Measurements from ENCODE around the gene DNAJC12.

The DNAJC12 gene

GRCh38 chr10:67808704-67809103, 29.3 kb downstream of the DNAJC12 start:
- Histone ChIP-seq H3K36me3 (ENCODE audit: insufficient read depth, low read length) (peaks cover 12% of the 10 kb centered on the region; the same call in 1 of the 2 replicates), H2AFZ (ENCODE audit: low read length) (no peak overlapping the region), H3K9me3 (ENCODE audit: low read length) (no peaks in the 10 kb centered on the region), H3K4me1 (ENCODE audit: insufficient read depth, low read length, severe bottlenecking) (no peaks in the 10 kb centered on the region), H3K4me2 (ENCODE audit: low read length) (no peak overlapping the region), H4K20me1 (ENCODE audit: insufficient read depth, low read length) (no peaks in the 10 kb centered on the region), H3F3A (ENCODE audit: insufficient read depth, low read length) (no peaks in the 10 kb centered on the region), H3K27me3 (ENCODE audit: insufficient read depth, low read length) (no peaks in the 10 kb centered on the region), H3K9ac (ENCODE audit: low read length) (no peak overlapping the region), H3K79me2 (ENCODE audit: insufficient read depth, low read length) (no peaks in the 10 kb centered on the region), H3K9me2 (ENCODE audit: low read depth, low read length) (no peaks in the 10 kb centered on the region), H3K27ac (ENCODE audit: low read depth, low read length, poor library complexity, severe bottlenecking) (no peak overlapping the region), H3K4me3 (ENCODE audit: low read depth, low read length, poor library complexity, severe bottlenecking) (no peak overlapping the region)
- TF ChIP-seq EZH2 (IDR thresholded peaks at IDR 0.05; ENCODE audit: borderline replicate concordance, low read length) (no peak), CTCF (IDR thresholded peaks at IDR 0.05; ENCODE audit: low read length) (no peak)

- no peaks in the 10 kb centered on the region for H3K79me2 ChIP-seq (ENCODE audit: insufficient read depth, low read length)
- H3K4me2 ChIP-seq (ENCODE audit: low read length), result no peak overlapping the region
- peaks cover 12% of the 10 kb centered on the region; the same call in 1 of the 2 replicates for H3K36me3 ChIP-seq (ENCODE audit: insufficient read depth, low read length)
- H4K20me1 ChIP-seq (ENCODE audit: insufficient read depth, low read length), result no peaks in the 10 kb centered on the region
- no peak overlapping the region for H3K27ac ChIP-seq (ENCODE audit: low read depth, low read length, poor library complexity, severe bottlenecking)
- no peak for TF ChIP-seq CTCF (IDR thresholded peaks at IDR 0.05; ENCODE audit: low read length)
- TF ChIP-seq EZH2 (IDR thresholded peaks at IDR 0.05; ENCODE audit: borderline replicate concordance, low read length), result no peak
- no peak overlapping the region for H3K9ac ChIP-seq (ENCODE audit: low read length)
- no peaks in the 10 kb centered on the region for H3K9me2 ChIP-seq (ENCODE audit: low read depth, low read length)
- no peaks in the 10 kb centered on the region for H3K27me3 ChIP-seq (ENCODE audit: insufficient read depth, low read length)
- peaks cover 6% of the 10 kb centered on the region for H3K4me1 ChIP-seq (ENCODE audit: insufficient read depth, low read length, severe bottlenecking)
- H3K4me3 ChIP-seq (ENCODE audit: low read depth, low read length, poor library complexity, severe bottlenecking), result no peak overlapping the region
- no peaks in the 10 kb centered on the region for H3K9me3 ChIP-seq (ENCODE audit: low read length)
- no peak overlapping the region for H2AFZ ChIP-seq (ENCODE audit: low read length)
- H3F3A ChIP-seq (ENCODE audit: insufficient read depth, low read length), result no peaks in the 10 kb centered on the region
Observed at GRCh38 chr10:67807855-67808456, 30.0 kb downstream of the DNAJC12 start.

- Histone ChIP-seq H3K4me1 (ENCODE audit: insufficient read depth, low read length, severe bottlenecking) (peaks cover 14% of the 10 kb centered on the region), H3K27me3 (ENCODE audit: insufficient read depth, low read length) (no peaks in the 10 kb centered on the region), H3K27ac (ENCODE audit: low read depth, low read length, poor library complexity, severe bottlenecking) (no peak overlapping the region), H3K9ac (ENCODE audit: low read length) (no peak overlapping the region), H3K9me2 (ENCODE audit: low read depth, low read length) (no peaks in the 10 kb centered on the region), H2AFZ (ENCODE audit: low read length) (no peak overlapping the region), H3K79me2 (ENCODE audit: insufficient read depth, low read length) (no peaks in the 10 kb centered on the region), H3K36me3 (ENCODE audit: insufficient read depth, low read length) (peaks cover 3% of the 10 kb centered on the region; the same call in 1 of the 2 replicates), H3F3A (ENCODE audit: insufficient read depth, low read length) (no peaks in the 10 kb centered on the region), H4K20me1 (ENCODE audit: insufficient read depth, low read length) (no peaks in the 10 kb centered on the region), H3K9me3 (ENCODE audit: low read length) (no peaks in the 10 kb centered on the region), H3K4me3 (ENCODE audit: low read depth, low read length, poor library complexity, severe bottlenecking) (no peak overlapping the region), H3K4me2 (ENCODE audit: low read length) (no peak overlapping the region)
- no peak for TF ChIP-seq EZH2 (IDR thresholded peaks at IDR 0.05; ENCODE audit: borderline replicate concordance, low read length)
- TF ChIP-seq CTCF (IDR thresholded peaks at IDR 0.05; ENCODE audit: low read length), result no peak
Observed at GRCh38 chr10:67804395-67804678, 33.7 kb downstream of the DNAJC12 start.

All from OCI-LY1 (cell line).